ENCODE results near the gene C3orf18. TPM values are rescaled to one million over a fixed set of nuclear protein-coding genes. Genes with fewer than 3 reads are reported as not detected.

C3orf18 gene
- total and polyA plus RNA-seq, 2 donors (not counting 3 experiments of a cell fraction or from before 2014, with no cell fraction given), result 1.7 to 2.9 TPM

DNA sequence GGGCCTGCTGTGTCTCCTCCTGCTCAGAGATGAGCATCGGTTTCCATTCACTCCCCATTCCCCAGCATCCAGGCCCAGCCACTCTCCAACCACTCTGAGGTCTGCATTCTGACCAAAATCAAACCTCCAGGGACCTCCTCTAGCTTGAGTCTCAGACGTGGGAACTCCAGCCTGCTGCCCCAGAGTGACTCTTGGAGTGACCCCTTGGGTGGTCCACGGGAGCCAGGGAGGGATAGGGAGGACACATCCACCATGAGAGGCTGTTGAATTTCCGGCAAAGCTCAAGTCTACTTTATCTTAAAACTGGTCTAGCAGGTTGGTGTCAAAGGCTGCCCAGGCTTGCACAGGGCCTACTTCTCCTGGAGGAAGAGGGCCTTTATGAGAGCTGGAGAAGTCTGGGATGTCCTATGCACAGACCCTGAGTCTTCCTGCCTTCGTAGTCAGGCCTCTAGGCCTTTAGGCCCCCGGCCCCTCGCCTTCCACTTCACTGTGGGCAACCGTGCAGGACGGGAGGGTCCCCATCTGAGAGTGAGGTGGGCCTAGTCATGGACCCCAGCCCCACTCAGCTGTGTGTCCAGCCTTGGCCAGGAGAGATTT lies 35.1 kb upstream of the C3orf18 start:
- Histone ChIP-seq H3K4me1 (ENCODE audit: control insufficient read depth, extremely low read depth, insufficient read depth, low read length) (peaks cover 10% of the 10 kb centered on the region), H3K4me3 (replicated peaks in 1 of 3; ENCODE audit: insufficient read depth in 1 of 3, low read depth in 1 of 3, low read length in 3 of 3) (no peak overlapping the region), H4K20me1 (replicated peaks; ENCODE audit: control insufficient read depth, extremely low read depth, insufficient read depth, low read length) (no peaks in the 10 kb centered on the region), H2AFZ (ENCODE audit: low read depth, low read length) (no peak overlapping the region), H3K27ac (ENCODE audit: insufficient read depth, low read depth, low read length) (no peak overlapping the region), H3K9me3 (replicated peaks; ENCODE audit: control insufficient read depth, insufficient read depth, low read length) (no peaks in the 10 kb centered on the region), H3K27me3 (ENCODE audit: control insufficient read depth in 2 of 2, insufficient read depth in 2 of 2, low read length in 2 of 2) (no peaks in the 10 kb centered on the region), H3K9me1 (replicated peaks; ENCODE audit: control insufficient read depth, extremely low read depth, insufficient read depth, low read length) (no peaks in the 10 kb centered on the region), H3K36me3 (ENCODE audit: control insufficient read depth in 2 of 2, extremely low read depth in 1 of 2, insufficient read depth in 2 of 2, low read length in 2 of 2) (peaks cover 0 to 3% of the 10 kb centered on the region in 2 experiments), H3K79me2 (ENCODE audit: control insufficient read depth, insufficient read depth, low read length) (no peaks in the 10 kb centered on the region), H3K4me2 (ENCODE audit: insufficient read depth, low read length) (no peak overlapping the region), H3K9ac (replicated peaks; ENCODE audit: extremely low read depth, insufficient read depth, low read length) (no peak overlapping the region)
- CTCF ChIA-PET, result interaction anchor here (0.8 to 1.7 kb wide), 5 partner anchors 9 to 32 kb away, joined by 3 to 8 read pairs (median 4); partner anchors contain the start of genes CISH and MAPKAPK3
- POLR2A ChIA-PET, result interaction anchor here (1.9 kb wide), 1 partner anchor 34 kb away, joined by 7 read pairs; the partner anchor contains the start of gene HEMK1
- no peak for TF ChIP-seq FOS (IDR thresholded peaks at IDR 0.05; ENCODE audit: borderline replicate concordance, insufficient read depth, low read length)
- TF ChIP-seq EZH2 (IDR thresholded peaks at IDR 0.05; ENCODE audit: borderline replicate concordance, low read depth, low read length, severe bottlenecking), result no peak
- no peak for TF ChIP-seq JUN (IDR thresholded peaks at IDR 0.05; ENCODE audit: borderline replicate concordance, insufficient read depth, insufficient read length, low read depth)
- TF ChIP-seq, protein P1, sequence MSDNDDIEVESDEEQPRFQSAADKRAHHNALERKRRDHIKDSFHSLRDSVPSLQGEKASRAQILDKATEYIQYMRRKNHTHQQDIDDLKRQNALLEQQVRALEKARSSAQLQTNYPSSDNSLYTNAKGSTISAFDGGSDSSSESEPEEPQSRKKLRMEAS (IDR thresholded peaks at IDR 0.05; ENCODE audit: insufficient read depth, insufficient read length), result no peak
- TF ChIP-seq GATA2 (IDR thresholded peaks at IDR 0.05; ENCODE audit: insufficient read depth, insufficient read length, low read depth, low read length), result no peak
- no peak for TF ChIP-seq CTCF (IDR thresholded peaks at IDR 0.05; ENCODE audit: extremely low read depth in 1 of 2, insufficient read depth in 1 of 2, low read depth in 1 of 2, low read length in 2 of 2)
- no peak for TF ChIP-seq MYC (IDR thresholded peaks at IDR 0.05; ENCODE audit: low read depth, low read length)
- no peak for TF ChIP-seq POLR2AphosphoS5 (IDR thresholded peaks at IDR 0.05; ENCODE audit: insufficient read depth, low read depth, low read length)
- TF ChIP-seq POLR2A (IDR thresholded peaks at IDR 0.05; ENCODE audit: low read depth, low read length), result no peak
- intact Hi-C loops (cut with micrococcal nuclease) (no loop called here), dilution Hi-C loops (cut with MboI; ENCODE audit: extremely low pct_ligation_motif_present, low sequenced_read_pairs) (no loop called here)
- no peak for DNase-seq (ENCODE audit: low read depth, low spot score)
- no peak for FAIRE-seq
- no TSS peak for BruUV-seq (replicated peaks)

All from endothelial cell of umbilical vein (primary cell).